Mammary epithelial cell (primary cell): ENCODE results near the gene PASK.

ENCODE experiments used
- EZH2 ChIP-seq: IDR thresholded peaks from 2 replicates; pipeline ENCODE4 v1.6.1; 2012; ENCODE audit warnings: low read length, inconsistent platforms, borderline replicate concordance
- TF ChIP-seq, protein P1 (sequence below), 2 donors: IDR thresholded peaks in 1 of 2; conservative IDR thresholded peaks in 1 of 2; 2 replicates each; pipeline ENCODE4 v1.5.1; 2011 to 2012; ENCODE audit warnings: inconsistent platforms in 2 of 2, low read length in 2 of 2, mild to moderate bottlenecking in 2 of 2, control low read depth in 1 of 2, low read depth in 1 of 2; ENCODE audit not compliant: insufficient read depth in 1 of 2; ENCODE audit errors: extremely low read depth in 1 of 2

GRCh38 chr2:241182126-241182525 is 32.9 kb upstream of the PASK start:
- TF ChIP-seq, protein P1, sequence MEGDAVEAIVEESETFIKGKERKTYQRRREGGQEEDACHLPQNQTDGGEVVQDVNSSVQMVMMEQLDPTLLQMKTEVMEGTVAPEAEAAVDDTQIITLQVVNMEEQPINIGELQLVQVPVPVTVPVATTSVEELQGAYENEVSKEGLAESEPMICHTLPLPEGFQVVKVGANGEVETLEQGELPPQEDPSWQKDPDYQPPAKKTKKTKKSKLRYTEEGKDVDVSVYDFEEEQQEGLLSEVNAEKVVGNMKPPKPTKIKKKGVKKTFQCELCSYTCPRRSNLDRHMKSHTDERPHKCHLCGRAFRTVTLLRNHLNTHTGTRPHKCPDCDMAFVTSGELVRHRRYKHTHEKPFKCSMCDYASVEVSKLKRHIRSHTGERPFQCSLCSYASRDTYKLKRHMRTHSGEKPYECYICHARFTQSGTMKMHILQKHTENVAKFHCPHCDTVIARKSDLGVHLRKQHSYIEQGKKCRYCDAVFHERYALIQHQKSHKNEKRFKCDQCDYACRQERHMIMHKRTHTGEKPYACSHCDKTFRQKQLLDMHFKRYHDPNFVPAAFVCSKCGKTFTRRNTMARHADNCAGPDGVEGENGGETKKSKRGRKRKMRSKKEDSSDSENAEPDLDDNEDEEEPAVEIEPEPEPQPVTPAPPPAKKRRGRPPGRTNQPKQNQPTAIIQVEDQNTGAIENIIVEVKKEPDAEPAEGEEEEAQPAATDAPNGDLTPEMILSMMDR (conservative IDR thresholded peaks at IDR 0.05 in 1 of 2, IDR thresholded peaks at IDR 0.05 in 1 of 2; ENCODE audit: extremely low read depth in 1 of 2, insufficient read depth in 1 of 2, low read depth in 1 of 2, low read length in 2 of 2) = no peak
- TF ChIP-seq EZH2 = no peak
